IMR-90 (cell line): ENCODE measurements around the gene CLEC20A. TPM values are rescaled to one million over a fixed set of nuclear protein-coding genes. Genes with fewer than 3 reads are reported as not detected.
A peak's percentile ranks its signal among the peaks of the same experiment; 100 is the strongest.

Source experiments
- ATAC-seq: fragments of 200-7000 bp; cut with Tn5 transposase; 2 replicates; pipeline ENCODE4 v1.9.1; 2020; ENCODE audit warnings: low read depth, mild to moderate bottlenecking, moderate library complexity
- BruUV-seq: library from RNA; stranded (reverse); fragments of 400-500 nt; replicated peaks from 2 replicates; lab custom pipeline; 2021; lab: Mats Ljungman, UMichigan
- CTCF ChIA-PET: fragments of 300-600 bp; formaldehyde crosslinking; extraction: SDS; loops from one replicate; lab custom pipeline; 2021; ENCODE audit warnings: antibody characterized with exemption; lab: Yijun Ruan, JAX
- POLR2A ChIA-PET: fragments of 300-600 bp; sonication (Branson Sonifier 250); formaldehyde crosslinking; loops from one replicate; lab custom pipeline; 2022; ENCODE audit warnings: antibody characterized with exemption; ENCODE audit not compliant: unreplicated experiment; lab: Charles Lee
- DNase-seq: peaks from one replicate; pipeline ENCODE4 v3.0.0; 2013
- H2AFZ ChIP-seq: replicated peaks from 2 replicates; pipeline ENCODE3; 2013; ENCODE audit warnings: low read length, mild to moderate bottlenecking; ENCODE audit not compliant: poor library complexity
- H2AK5ac ChIP-seq: 2 replicates; pipeline ENCODE4 v1.6.1; 2013; ENCODE audit warnings: low read depth, low read length, inconsistent platforms
- H2AK9ac ChIP-seq: replicated peaks from 2 replicates; pipeline ENCODE3; 2013; ENCODE audit warnings: mild to moderate bottlenecking, low read depth, low read length, moderate library complexity; ENCODE audit not compliant: poor library complexity
- H2BK120ac ChIP-seq: 2 replicates; pipeline ENCODE4 v1.6.1; 2013; ENCODE audit warnings: low read depth, low read length, inconsistent platforms
- H2BK15ac ChIP-seq: 3 replicates; pipeline ENCODE4 v1.6.1; 2013; ENCODE audit warnings: low read depth, low read length, inconsistent platforms
- H2BK20ac ChIP-seq: 2 replicates; pipeline ENCODE4 v1.6.1; 2013; ENCODE audit warnings: low read depth, mild to moderate bottlenecking, inconsistent platforms, low read length, moderate library complexity
- H2BK5ac ChIP-seq: 2 replicates; pipeline ENCODE4 v1.6.1; 2013; ENCODE audit warnings: mild to moderate bottlenecking, low read depth, low read length, inconsistent platforms; ENCODE audit not compliant: poor library complexity, severe bottlenecking
- H3K14ac ChIP-seq: replicated peaks from 2 replicates; pipeline ENCODE4 v1.6.1; 2013; ENCODE audit warnings: low read depth, low read length, inconsistent platforms
- H3K18ac ChIP-seq: 2 replicates; pipeline ENCODE4 v1.6.1; 2013; ENCODE audit warnings: low read depth, low read length, control low read depth
- H3K23ac ChIP-seq: 2 replicates; pipeline ENCODE4 v1.6.1; 2013; ENCODE audit warnings: low read depth, low read length, inconsistent platforms
- H3K27ac ChIP-seq: 2 replicates; pipeline ENCODE4 v1.5.1; 2013; ENCODE audit warnings: mild to moderate bottlenecking, control low read depth, low read length; ENCODE audit not compliant: insufficient read depth
- H3K27me3 ChIP-seq: 2 replicates; pipeline ENCODE4 v1.6.1; 2013; ENCODE audit warnings: low read length; ENCODE audit not compliant: control insufficient read depth, insufficient read depth
- H3K36me3 ChIP-seq: 2 replicates; pipeline ENCODE4 v1.6.1; 2013; ENCODE audit warnings: low read length, mixed read lengths; ENCODE audit not compliant: control insufficient read depth, insufficient read depth
- H3K4ac ChIP-seq: 2 replicates; pipeline ENCODE4 v1.6.1; 2013; ENCODE audit warnings: low read depth, low read length, inconsistent platforms
- H3K4me1 ChIP-seq: 2 replicates; pipeline ENCODE4 v1.6.1; 2013; ENCODE audit warnings: low read length, mixed read lengths; ENCODE audit not compliant: control insufficient read depth, insufficient read depth
- H3K4me2 ChIP-seq: 2 replicates; pipeline ENCODE4 v1.6.1; 2013; ENCODE audit warnings: low read depth, mild to moderate bottlenecking, control low read depth, low read length, moderate library complexity
- H3K4me3 ChIP-seq: 2 replicates; pipeline ENCODE4 v1.5.1; 2013; ENCODE audit warnings: low read depth, mild to moderate bottlenecking, control low read depth, low read length, moderate library complexity; ENCODE audit not compliant: insufficient read depth
- H3K56ac ChIP-seq: 2 replicates; pipeline ENCODE4 v1.6.1; 2013; ENCODE audit warnings: low read length, inconsistent platforms; ENCODE audit not compliant: insufficient read depth; ENCODE audit errors: extremely low read depth
- H3K79me1 ChIP-seq, 2 experiments: 2 replicates each; pipeline ENCODE4 v1.6.1; 2013; ENCODE audit warnings: low read length in 2 of 2, inconsistent platforms in 1 of 2, low read depth in 1 of 2
- H3K9ac ChIP-seq: 2 replicates; pipeline ENCODE4 v1.6.1; 2013; ENCODE audit warnings: low read depth, low read length, control low read depth
- H3K9me1 ChIP-seq: 2 replicates; pipeline ENCODE4 v1.6.1; 2013; ENCODE audit warnings: low read length, inconsistent platforms; ENCODE audit not compliant: insufficient read depth
- H3K9me3 ChIP-seq: 2 replicates; pipeline ENCODE4 v1.6.1; 2013; ENCODE audit warnings: low read length; ENCODE audit not compliant: control insufficient read depth, insufficient read depth
- H4K20me1 ChIP-seq: 2 replicates; pipeline ENCODE4 v1.6.1; 2013; ENCODE audit warnings: low read length, inconsistent platforms; ENCODE audit not compliant: insufficient read depth
- H4K5ac ChIP-seq: 2 replicates; pipeline ENCODE4 v1.6.1; 2013; ENCODE audit warnings: mild to moderate bottlenecking, low read depth, low read length, control low read depth
- H4K8ac ChIP-seq, 2 experiments: 2 replicates each; pipeline ENCODE4 v1.6.1; 2013; ENCODE audit warnings: low read depth in 2 of 2, low read length in 2 of 2, control low read depth in 1 of 2, inconsistent platforms in 1 of 2
- H4K91ac ChIP-seq: 2 replicates; pipeline ENCODE4 v1.6.1; 2013; ENCODE audit warnings: low read depth, low read length, inconsistent platforms; ENCODE audit not compliant: insufficient read depth
- CEBPB ChIP-seq: IDR thresholded peaks from 2 replicates; pipeline ENCODE4 v1.6.1; 2012; ENCODE audit warnings: low read depth, low read length, improper control_type of control experiment
- ELK1 ChIP-seq: fragments of 150-350 bp; IDR thresholded peaks from 2 replicates; pipeline ENCODE4 v1.6.1; 2016; ENCODE audit warnings: low read depth, mild to moderate bottlenecking, low read length, moderate library complexity, borderline replicate concordance
- POLR2A ChIP-seq: IDR thresholded peaks from 2 replicates; pipeline ENCODE4 v1.6.1; 2012; ENCODE audit warnings: mild to moderate bottlenecking, low read depth, low read length
- WGBS, 2 experiments: methylation state at CpG; one replicate each; pipeline versions ENCODE4 v1.1.5 to v1.1.7; 2013; ENCODE audit warnings: missing lambda C conversion rate in 2 of 2; ENCODE audit not compliant: insufficient read length in 1 of 2; ENCODE audit errors: extremely low coverage in 2 of 2; 5-methylcytosine and 5-hydroxymethylcytosine counted together
- dilution Hi-C: fragments of 300-500 bp; cut with HindIII; formaldehyde crosslinking; loops from one replicate; pipeline ENCODE4 v1.14.3; 2018; ENCODE audit warnings: low sequenced_read_pairs; ENCODE audit not compliant: unreplicated experiment
- in situ Hi-C: fragments of 300-500 bp; cut with MboI; formaldehyde crosslinking; loops from 3 replicates; pipeline ENCODE4 v1.14.3; 2019; ENCODE audit warnings: low sequenced_read_pairs, inconsistent platforms, mixed read lengths
- intact Hi-C: fragments of 100-400 bp; cut with micrococcal nuclease; formaldehyde crosslinking; loops from 2 replicates; pipeline ENCODE4 v1.10.0; 2022
- polyA plus RNA-seq, 3 experiments: library from polyadenylated mRNA; depleted of rRNA; stranded (reverse); fragments of >200 nt; gene quantifications; 2 replicates each; pipeline ENCODE4 v1.2.3, GENCODE V29; 2012; ENCODE audit warnings: low replicate concordance in 1 of 3
- total RNA-seq: library from RNA; depleted of rRNA; stranded (reverse); fragments of >200 nt; gene quantifications from 2 replicates; pipeline ENCODE4 v1.2.3, GENCODE V29; 2012

Gene CLEC20A
- total and polyA plus RNA-seq, 2 of the 4 experiments (the other 2 are of a cell fraction) = not detected

GRCh38 chr1:178530502-178530901, 33.7 kb upstream of the CLEC20A start:
- Histone ChIP-seq H4K91ac (peak overlapping the region; percentile 26; the same call in 1 of the 2 replicates), H3K23ac (peak overlapping the region; percentile 26), H2AK5ac (peak overlapping the region; percentile 54), H3K27me3 (no peaks in the 10 kb centered on the region), H3K27ac (no peak overlapping the region), H2AK9ac (peak overlapping the region; percentile 6), H2BK15ac (peak overlapping the region; percentile 29; the same call in 1 of the 3 replicates), H3K9me1 (peaks cover 6% of the 10 kb centered on the region; the same call in 1 of the 2 replicates), H3K14ac (peak overlapping the region; percentile 40; the same call in 1 of the 2 replicates), H4K8ac (peak overlapping the region in 1 of 2 experiments; percentile 64; a peak in 2 of 4 replicates), H4K5ac (no peak overlapping the region; the same call in 1 of the 2 replicates), H3K9me3 (no peaks in the 10 kb centered on the region), H4K20me1 (no peaks in the 10 kb centered on the region; the same call in 1 of the 2 replicates), H3K18ac (peak overlapping the region; percentile 37; the same call in 1 of the 2 replicates), H2BK20ac (peak overlapping the region; percentile 45), H3K4me3 (no peak overlapping the region), H3K9ac (no peak overlapping the region), H2AFZ (peak overlapping the region; percentile 58), H2BK120ac (peak overlapping the region; percentile 38), H3K4ac (peak overlapping the region; percentile 74), H3K36me3 (no peaks in the 10 kb centered on the region), H3K4me1 (peaks cover 14% of the 10 kb centered on the region), H3K4me2 (peak overlapping the region; percentile 34), H3K56ac (peak overlapping the region; percentile 7; the same call in 1 of the 2 replicates), H2BK5ac (peak overlapping the region; percentile 60), H3K79me1 (no peaks in the 10 kb centered on the region)
- no TSS peak for BruUV-seq
- ChIA-PET CTCF (interaction anchor here (0.8 to 1.0 kb wide), 2 partner anchors 219 to 231 kb away, joined by 3 read pairs; no protein-coding TSS in a partner anchor), POLR2A (no interaction called here)
- TF ChIP-seq CEBPB (no peak), POLR2A (no peak), ELK1 (no peak)
- ATAC-seq = peak; percentile 33
- WGBS, 2 experiments = 60% methylated on average over 2 of the region's 3 CpGs; no CpG with 5 or more reads in 1 of the 2 experiments
- in situ Hi-C loops (loop anchor here (5.0 to 10.0 kb wide), 2 partner anchors 477 to 834 kb away; partner anchors contain the start of gene AXDND1), intact Hi-C loops (loop anchor here (5.0 kb wide), 3 partner anchors 218 to 837 kb away; partner anchors contain the start of genes AXDND1 and SOAT1), dilution Hi-C loops (no loop called here)
- peak; percentile 22 for DNase-seq
